HG03103 (cell line): Measurements from ENCODE around the gene ADORA2A.

Experiments used
- ATAC-seq: cut with Tn5 transposase; IDR thresholded peaks from one replicate; pipeline ENCODE4 v1.9.1; 2021; ENCODE audit warnings: low read depth; ENCODE audit not compliant: unreplicated experiment

ADORA2A gene

DNA sequence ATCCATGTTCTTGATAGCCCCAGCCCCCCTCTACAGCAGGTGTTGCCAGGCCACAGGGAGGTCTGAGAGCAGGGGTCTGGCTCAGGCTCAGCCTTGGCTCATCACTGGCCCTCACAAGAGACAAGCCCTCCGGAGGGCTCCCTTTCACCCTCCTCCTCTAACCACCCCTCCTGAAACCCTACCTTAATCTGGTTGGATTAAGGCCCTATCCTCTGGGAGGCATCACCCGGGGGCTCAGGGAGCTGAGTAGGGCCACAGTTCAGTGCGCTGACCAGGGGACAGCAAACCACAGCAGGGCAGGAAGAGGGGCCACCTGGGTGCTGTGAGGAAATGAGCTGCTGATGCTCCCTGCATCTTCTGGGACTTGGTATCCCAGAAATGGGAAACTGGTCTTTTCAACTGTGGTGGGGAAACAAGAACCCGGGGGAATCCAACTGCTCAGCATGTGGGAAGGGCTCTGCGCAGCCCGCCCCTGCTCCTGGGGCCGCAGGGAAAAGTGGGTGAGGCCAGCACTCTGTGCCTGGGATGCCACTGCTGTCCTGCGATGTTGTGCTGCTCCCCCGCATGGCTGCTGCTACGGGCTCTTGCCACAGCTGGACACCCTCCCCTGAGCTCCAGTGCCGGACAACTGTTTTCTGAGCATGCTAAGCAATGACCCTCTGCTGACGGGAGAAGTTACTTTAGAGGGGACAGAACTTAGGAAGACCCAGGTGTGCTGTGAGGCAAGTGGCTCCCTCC lies 17.5 kb downstream of the ADORA2A start:
- ATAC-seq = no peak

DNA sequence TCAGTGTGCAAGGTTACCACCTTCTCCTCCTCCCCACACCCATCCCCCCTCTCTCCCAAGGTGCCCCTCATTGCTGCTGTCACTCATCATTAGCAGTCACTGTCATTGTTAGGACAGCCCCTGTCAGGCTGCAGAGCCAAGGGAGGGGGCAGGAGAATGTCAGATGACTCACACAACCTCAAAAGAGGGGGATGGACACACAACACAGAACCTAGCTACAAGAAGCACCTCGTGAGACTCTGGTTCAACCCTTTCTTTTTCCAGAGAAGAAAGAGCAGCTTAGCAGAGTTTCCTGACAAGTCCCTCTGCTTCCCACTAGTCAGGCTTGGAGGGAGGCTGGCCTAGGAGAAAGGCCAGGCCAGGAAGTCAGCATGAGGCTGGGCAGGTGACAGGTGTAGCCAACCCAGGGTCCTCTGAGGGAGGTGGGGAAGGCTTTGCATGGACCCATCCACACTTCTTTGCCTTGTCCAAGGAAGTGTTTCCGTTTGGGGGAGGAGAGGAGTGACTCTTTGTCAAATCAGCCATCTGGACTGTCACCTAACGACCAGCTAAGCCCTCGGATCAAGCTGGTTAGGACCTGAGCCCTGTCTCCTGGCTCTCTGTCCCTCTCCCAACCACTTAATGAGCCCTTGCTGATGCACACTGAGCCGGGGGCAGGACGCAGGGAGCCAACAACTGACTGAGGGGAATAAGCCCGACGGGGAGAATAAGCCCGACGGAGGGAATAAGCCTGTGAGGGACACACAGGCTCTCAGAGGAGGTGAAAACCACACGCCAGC lies 18.3 kb downstream of the ADORA2A start:
- ATAC-seq = no peak

DNA sequence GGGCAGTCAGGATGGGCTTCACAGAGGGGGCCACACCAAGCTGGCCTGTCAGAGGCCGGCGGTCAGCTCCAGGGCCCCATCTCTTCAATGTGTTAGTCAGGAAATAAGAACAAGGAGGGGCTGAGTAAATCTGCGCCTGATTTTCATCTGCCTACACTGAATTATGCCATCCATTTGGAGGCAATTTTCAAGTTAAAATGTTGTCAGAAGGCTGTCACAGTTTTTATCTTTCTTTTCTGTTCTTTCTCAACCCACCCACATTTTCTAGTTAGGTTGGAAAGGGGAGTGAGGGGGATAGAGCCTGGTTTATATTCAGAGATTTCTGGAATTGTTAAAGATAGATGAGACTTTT lies 18.8 kb downstream of the ADORA2A start:
- no peak for ATAC-seq

DNA sequence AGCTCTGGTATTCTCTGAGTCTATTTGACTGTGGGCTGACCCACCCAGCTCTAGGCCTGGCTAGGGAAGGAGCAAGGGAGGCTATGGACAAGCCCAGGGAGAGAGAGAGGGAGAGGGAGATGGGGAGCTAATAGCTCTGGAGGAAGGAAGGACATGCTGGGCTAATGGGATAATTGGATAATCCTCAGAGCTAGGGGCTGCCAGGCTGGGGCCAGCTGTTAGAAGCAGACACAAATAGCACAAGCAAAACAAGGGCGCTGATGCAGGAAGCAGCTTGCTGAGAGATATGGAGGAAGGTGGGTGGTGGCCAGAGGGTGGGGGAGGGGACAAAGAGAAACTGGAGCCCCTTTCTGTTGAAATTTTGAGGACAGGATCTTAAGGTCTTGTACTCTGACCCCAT lies 23.2 kb downstream of the ADORA2A start:
- no peak for ATAC-seq

DNA sequence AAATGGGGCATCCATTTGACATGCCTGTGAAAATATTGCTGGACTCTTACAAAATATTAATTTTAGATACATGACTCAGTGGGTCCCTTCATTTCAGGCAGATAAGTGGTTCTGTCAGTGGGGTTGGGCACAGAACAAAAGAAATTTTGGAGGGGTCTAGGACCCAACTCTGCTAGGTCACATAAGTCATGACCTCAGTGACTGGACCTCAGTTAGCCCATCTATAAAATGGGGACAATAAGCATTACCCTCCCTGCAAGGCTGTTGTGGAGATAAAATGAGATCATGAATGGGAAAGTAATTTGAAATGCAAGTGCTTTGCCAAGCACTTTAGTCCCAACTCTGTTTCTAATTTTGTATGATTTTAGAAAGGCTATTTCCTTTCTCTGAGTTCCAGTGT lies 23.8 kb downstream of the ADORA2A start:
- ATAC-seq = no peak

DNA sequence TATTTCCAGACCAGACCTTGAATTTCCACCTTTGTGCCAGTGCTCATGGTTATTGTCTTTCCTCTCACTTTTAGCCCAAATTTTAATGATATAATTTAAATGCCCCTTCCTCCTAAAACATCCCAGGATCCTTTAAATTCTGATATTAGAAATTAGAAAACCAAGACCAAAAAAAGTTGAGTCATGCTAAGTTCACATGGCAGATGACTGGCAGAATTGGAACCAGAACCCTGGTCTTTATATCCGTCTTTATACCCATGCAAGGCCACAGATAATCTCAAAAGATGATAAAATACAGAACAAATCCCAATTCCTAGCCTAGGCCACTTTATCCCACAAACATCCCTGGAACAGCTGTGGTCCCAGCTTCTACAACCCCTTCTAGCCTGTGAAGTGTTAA lies 26.5 kb downstream of the ADORA2A start:
- ATAC-seq = no peak

DNA sequence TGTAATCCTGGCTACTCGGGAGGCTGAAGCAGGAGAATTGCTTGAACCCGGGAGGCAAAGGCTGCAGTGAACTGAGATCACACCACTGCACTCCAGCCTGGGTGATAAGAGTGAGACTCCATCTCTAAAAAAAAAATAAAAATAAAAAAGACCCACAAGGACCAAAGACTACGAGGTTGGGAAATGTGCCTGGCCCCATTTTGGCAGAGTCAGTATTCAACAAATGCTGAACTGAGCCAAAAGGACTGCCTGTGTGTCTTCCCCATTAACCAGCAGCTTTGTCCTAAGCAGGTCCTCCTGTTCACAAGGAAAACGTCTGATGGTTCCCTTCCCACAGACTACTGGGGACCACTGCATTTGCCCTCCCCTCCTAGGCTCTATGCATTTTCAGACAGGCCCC lies 27.6 kb downstream of the ADORA2A start:
- no peak for ATAC-seq

DNA sequence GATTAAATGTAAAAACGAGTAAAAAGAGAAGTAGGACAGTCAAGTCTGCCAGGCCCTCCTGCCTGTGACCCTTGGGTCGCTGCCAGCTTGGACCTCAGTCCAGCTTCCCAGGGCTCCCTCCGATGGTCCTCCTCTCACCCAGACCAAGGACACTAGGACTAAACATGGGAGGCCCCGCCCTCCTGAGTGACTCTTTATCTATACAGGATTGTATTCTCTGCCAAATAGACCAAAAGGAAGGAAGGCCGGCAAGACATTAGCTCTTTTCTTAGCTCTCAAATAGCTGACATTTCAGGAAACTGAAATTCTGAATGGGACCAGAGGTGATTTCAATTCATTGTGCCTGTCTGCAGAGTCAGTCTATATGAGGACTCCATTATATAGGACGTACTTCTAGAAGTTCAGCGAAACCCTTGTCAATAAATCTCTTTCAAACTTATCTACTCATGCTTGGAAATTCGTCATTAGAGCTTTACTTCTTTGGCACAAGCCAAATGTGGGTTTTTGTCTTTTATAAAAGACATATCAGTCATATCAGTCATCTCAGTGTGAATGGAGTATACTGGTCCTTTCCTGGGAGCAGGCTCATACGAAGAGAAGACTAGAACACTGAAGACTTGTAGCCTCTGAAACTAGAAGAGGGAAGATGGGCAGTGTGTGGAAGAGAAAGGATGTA lies 28.5 kb downstream of the ADORA2A start:
- no peak for ATAC-seq

DNA sequence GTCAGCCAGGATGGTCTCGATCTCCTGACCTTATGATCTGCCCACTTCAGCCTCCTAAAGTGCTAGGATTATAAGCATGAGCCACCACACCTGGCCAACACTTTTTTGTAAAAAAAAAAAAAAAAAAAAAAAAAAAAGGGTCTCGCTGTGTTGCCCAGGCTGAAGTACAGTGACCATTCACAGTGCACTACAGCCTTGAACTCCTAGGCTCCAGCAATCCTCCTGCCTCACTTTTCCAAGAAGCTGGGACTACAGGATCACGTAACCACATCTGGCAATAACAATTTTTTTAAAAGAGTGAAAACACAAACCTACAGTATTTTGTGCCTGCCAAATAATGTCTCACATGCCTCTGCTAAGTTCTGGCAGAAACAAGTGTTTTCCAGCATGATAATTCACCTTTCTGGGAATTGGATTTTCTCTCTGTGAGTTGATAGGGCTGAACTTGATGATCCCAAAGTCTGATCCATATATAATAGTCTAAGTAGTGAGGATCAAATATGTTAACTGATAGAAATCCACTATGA lies 30.6 kb downstream of the ADORA2A start:
- ATAC-seq = no peak

DNA sequence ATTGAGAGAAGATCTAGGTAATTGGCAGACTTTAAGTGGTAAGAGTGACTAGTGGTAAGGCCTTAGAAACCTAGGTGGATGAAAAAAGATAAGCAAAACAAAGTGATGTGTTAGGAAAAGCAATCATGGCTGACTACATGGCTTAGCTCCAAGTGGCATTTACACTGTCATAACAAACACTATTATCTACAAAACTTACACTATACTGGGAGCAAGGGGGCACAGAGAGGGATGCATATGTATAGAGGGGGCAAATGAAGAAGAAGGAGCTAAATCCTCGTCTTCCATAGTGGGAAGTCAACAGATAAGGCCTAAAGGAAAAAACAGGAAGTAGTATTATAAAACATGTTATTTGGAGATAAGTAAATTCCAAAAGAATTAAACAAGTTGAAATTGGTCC lies 32.5 kb downstream of the ADORA2A start:
- ATAC-seq = no peak

DNA sequence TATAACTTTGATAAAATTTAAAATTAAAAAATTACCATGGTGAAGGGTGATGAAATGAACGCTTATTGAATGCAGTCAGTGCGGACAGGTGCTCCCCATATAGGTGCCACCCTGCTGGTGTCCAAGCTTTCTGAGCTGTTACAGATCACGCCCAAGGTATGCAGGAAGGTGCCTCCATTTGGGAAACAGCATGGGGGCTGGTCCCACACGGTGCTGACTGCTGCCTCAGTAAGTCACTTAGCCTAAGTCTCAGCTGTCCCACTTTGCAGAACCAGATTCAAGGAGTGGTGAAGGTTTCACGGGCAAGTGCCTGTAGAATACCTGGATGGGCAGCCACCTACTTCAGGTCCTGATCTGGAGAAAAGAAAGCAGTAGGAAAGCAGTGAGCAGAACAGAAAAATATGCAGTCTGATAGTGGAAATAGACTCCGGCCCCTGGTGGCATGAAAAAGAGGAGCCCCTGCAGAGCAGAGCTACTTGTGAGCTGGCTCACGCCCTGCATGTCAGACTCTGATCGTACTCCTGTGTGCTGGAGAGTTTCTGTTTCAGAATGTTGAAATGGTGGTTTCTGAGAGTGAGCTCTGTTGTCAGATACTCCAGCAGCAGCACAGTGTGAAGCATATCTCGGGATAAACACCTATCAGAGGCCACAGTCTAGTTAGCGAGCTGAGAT lies 33.2 kb downstream of the ADORA2A start:
- no peak for ATAC-seq

DNA sequence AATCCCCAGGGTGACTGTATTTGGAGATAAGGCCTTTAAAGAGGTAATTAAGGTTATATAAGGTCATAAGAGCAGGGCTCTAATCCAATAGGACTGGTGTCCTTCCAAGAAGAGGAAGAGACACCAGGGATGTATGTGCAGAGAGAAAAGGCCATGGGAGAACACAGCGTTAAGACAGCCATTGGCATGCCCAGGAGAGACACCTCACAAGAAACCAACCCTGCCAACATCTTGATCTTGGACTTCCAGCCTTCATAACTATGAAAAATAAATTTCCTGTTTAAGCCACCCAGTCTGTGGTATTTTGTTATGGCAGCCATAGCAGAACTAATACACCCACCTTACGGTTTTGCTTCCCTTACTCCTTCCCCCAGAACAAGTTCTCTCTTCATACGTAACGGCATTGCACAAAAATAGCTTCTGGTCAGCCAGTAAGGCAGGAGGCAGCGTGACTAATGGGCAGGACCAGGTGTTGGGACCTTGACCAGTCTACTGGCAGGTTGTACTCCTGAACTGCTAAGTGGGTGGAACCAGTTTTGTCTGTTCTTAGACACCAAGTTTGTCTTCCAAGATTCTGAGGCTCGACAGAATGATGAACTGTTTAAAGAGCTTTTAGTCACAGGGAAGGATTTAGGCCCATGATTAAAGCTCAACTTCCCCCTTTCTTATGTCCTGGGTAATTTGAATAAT lies 35.8 kb downstream of the ADORA2A start:
- no peak for ATAC-seq

DNA sequence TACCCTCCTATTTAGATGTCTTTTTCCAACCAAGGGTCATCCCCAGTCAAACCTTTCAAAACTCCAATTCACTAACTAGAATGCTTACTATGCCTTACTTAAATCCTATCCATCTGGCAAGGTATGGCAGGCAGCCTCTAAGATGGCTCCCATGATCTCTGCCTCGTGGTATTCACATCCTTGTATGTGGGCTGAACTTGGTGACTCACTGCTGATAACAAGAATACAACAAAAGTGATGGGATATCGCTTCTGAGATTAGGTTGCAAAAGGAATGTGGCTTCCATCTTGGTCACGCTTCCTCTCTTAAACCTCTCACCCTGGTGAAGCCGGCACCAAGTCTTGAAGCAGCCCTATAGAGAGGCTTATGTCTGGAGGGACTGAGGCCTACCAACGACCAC lies 38.2 kb downstream of the ADORA2A start:
- ATAC-seq = no peak

DNA sequence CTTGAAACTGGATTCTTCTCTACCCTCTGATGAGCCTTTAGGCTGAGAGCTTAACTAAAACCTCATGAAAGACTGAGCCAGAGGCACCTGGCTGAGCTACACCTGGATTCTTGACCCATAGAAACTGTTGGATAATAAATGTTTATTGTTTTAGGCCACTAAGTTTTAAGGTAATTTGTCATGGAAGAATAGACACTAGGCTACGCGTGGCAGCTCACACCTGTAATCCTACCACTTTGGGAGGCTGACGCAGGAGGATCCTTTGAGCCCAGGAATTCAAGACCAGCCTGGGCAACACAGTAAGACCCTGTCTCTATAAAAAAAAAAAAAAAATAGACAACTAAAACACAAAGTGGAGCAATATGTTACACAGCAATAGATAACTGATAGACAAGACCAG lies 38.6 kb downstream of the ADORA2A start:
- no peak for ATAC-seq

DNA sequence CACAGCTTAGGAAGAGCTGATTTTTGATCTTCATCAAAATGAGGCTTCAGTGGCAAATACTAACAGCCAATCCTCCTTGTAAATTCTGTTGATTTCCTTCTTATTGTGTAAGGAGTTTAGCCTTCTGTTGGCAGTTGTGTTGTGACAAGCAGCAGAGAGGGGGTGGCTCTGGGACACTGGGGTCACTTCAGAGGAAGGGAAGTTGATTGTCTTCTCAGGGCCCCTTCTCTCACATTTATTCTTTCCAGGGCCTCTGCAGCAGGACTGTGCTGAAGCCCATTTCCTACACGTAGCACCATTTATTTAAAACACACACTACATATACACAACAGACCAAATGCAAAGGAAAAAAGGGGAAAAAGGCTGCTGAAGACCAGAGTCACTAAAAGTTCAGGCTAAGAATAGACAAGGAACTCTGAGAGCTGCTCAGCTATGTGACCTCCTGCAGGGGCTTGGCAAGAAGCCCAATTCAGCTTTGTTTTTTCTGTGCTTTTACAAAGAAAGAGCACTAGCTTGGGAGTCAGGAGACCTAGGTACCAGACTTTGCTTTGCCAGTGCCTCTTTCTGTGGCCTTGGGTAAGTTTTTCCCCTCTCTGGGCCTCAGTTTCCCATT lies 39.4 kb downstream of the ADORA2A start:
- no peak for ATAC-seq

DNA sequence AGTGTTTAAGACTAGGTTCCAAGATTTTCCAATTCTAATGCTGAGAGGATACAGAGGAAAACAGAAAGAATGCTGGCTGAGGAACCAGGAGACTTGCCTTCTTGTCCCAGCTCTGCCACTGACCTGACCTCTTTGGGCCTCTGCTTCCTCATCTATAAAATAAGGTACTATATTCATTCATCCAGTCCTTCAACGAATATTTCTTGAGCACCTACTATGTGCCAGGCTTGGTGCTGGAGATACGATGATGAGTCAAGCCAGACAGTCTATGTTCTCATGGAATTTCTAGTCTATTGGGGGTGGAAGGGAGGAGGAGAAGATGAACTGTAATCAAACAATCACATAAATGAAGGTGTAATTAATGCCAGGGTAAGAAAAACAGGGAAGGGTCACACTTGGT lies 39.9 kb downstream of the ADORA2A start:
- ATAC-seq = no peak

DNA sequence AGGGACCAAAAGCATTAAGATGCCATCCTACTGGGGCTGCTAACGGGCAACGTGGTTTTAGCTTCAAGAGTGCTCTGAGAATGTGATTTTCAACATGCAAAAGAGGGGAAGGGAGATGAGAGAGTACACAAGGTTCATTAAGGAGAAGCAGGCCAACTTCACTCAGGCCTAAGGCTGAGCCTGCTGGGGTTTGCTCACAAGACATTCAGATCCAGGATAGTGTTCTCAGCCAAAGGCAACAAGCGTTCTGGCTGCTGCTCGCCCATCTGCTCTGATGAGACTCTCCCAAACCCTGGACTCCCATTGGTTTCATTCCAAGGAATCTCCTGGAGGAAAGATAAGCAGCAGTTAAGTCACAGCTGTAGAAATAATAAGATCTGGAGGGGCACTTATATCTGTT lies 44.2 kb downstream of the ADORA2A start:
- ATAC-seq = no peak

DNA sequence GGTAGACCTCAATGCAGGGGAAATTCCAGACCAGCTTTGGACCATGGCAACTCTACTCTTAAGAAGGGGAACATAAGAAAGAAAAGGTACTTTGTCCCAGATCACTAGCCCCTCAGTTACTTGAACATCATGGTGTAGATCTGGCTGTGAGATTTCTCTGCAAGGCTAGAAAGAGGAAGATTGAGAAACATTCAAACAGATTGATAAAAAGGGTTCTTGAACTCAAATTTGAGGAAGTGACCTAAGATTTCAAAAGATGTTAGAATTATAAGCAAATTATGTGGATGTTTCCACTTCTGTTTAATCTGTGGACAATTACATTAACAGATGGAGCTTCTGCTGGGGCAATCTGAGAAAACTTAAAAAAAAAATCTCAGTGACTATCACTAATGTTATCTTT lies 45.9 kb downstream of the ADORA2A start:
- ATAC-seq = no peak

DNA sequence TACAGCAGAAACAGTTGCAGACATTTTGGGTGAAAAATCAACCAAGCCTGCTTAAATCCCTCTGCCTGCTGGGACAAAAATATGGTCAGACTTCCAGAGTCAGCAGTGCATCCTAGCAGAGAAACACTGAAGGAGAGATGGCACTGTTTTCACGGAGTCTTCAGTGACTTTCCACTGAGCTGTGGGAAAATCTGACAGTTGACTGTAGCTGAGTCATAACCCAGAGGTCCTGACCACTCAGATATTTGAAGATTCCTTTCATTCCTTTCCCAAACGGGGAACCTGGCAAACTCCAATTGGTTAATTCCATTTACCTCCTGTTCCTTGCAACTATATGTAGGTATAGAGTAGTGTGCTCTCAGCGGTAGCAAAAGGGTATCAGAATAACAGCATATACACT lies 46.8 kb downstream of the ADORA2A start:
- ATAC-seq = no peak

DNA sequence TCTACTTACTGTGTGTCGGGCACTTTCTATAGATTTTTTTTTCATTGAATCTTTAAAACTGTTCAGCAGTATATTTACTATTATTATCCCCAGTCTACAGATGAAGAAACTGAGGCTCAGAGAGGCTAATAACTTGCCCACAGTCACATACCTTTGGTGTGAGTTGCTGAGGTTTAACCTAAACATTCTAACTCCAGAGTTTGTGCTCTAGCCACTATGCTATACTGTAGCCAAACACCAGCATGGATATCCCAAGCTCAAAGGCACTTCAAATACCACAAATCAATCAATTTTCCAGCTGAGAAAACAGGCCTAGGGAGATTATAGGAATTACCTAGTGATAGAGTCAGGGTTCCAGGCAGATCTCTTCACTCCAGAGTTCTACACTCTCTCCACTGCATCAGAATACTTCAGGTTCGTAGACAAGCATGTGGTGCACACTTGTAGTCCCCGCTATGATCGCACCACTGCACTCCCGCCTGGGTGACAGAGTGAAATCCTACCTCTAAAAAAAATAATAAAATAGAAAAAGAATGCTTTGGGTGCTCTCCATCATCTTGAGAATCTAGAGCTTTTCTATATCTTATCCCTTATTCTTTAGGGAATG lies 47.4 kb downstream of the ADORA2A start:
- ATAC-seq = no peak
